GM12878 (cell line): Measurements from ENCODE around the gene KIF4B. TPM values are rescaled to one million over a fixed set of nuclear protein-coding genes. Genes with fewer than 3 reads are reported as not detected.

Experiments
- ATAC-seq: fragments of 200-7000 bp; cut with Tn5 transposase; 3 replicates; pipeline ENCODE4 v1.9.1; 2020; ENCODE audit warnings: mild to moderate bottlenecking, moderate library complexity
- BruUV-seq: library from RNA; stranded (reverse); fragments of 400-500 nt; replicated peaks from 2 replicates; lab custom pipeline; 2021; lab: Mats Ljungman, UMichigan
- CTCF ChIA-PET: fragments of 300-600 bp; sonication (Branson Sonifier 250); formaldehyde crosslinking; extraction: SDS; loops from one replicate; lab custom pipeline; 2021; ENCODE audit warnings: inconsistent platforms; lab: Yijun Ruan, JAX
- POLR2A ChIA-PET: fragments of 350-600 bp; formaldehyde crosslinking; extraction: SDS; loops from one replicate; lab custom pipeline; 2021; ENCODE audit warnings: inconsistent platforms; lab: Charles Lee
- RAD21 ChIA-PET: fragments of 300-600 bp; sonication (Branson Sonifier 250); formaldehyde crosslinking; loops from one replicate; lab custom pipeline; 2023; ENCODE audit warnings: antibody characterized with exemption; ENCODE audit not compliant: unreplicated experiment; lab: Charles Lee
- SMC1A ChIA-PET: fragments of 300-600 bp; sonication (Branson Sonifier 250); formaldehyde crosslinking; loops from one replicate; lab custom pipeline; 2023; ENCODE audit not compliant: unreplicated experiment, uncharacterized antibody; lab: Charles Lee
- DNase-seq: peaks from one replicate; pipeline ENCODE4 v3.0.0-alpha.2; 2011; ENCODE audit warnings: low read depth, low spot score
- FAIRE-seq: peaks from 3 replicates; lab custom pipeline; 2011; peaks lifted over from hg19 to GRCh38; lab: Jason Lieb, UNC
- H2AFZ ChIP-seq: 2 replicates; pipeline ENCODE4 v1.6.0; 2011; ENCODE audit warnings: low read depth, low read length, control low read depth; ENCODE audit not compliant: control insufficient read depth
- H3K27ac ChIP-seq: 2 replicates; pipeline ENCODE4 v1.5.1; 2011; ENCODE audit warnings: control low read depth; ENCODE audit not compliant: control insufficient read depth, insufficient read depth
- H3K27me3 ChIP-seq, 2 experiments: replicated peaks in 1 of 2; 2 replicates each; pipeline versions ENCODE4 v1.6.0 to v1.6.1; 2011; ENCODE audit warnings: low read length in 1 of 2; ENCODE audit not compliant: control insufficient read depth in 2 of 2, insufficient read depth in 2 of 2
- H3K36me3 ChIP-seq, 2 experiments: 2 replicates each; pipeline ENCODE4 v1.5.1; 2011; ENCODE audit warnings: low read length in 1 of 2; ENCODE audit not compliant: control insufficient read depth in 2 of 2, insufficient read depth in 2 of 2
- H3K4me1 ChIP-seq: 2 replicates; pipeline ENCODE4 v1.6.1; 2011; ENCODE audit warnings: mild to moderate bottlenecking, low read length, moderate library complexity, mixed read lengths; ENCODE audit not compliant: control insufficient read depth, insufficient read depth
- H3K4me2 ChIP-seq: 2 replicates; pipeline ENCODE4 v1.6.0; 2011; ENCODE audit warnings: control low read depth; ENCODE audit not compliant: control insufficient read depth, insufficient read depth
- H3K4me3 ChIP-seq: fragments of 200-600 bp; sonication (generic); 2 replicates; pipeline ENCODE4 v1.5.1; 2016
- H3K79me2 ChIP-seq: 2 replicates; pipeline ENCODE4 v1.6.0; 2011; ENCODE audit warnings: low read length; ENCODE audit not compliant: control insufficient read depth, insufficient read depth
- H3K9ac ChIP-seq: 2 replicates; pipeline ENCODE4 v1.8.0; 2011; ENCODE audit warnings: low read length, control low read depth, mixed read lengths; ENCODE audit not compliant: control insufficient read depth, insufficient read depth
- H3K9me3 ChIP-seq: replicated peaks from 3 replicates; pipeline ENCODE4 v1.5.1; 2011; ENCODE audit warnings: mild to moderate bottlenecking, low read length; ENCODE audit not compliant: control insufficient read depth, insufficient read depth
- H4K20me1 ChIP-seq: 2 replicates; pipeline ENCODE4 v1.6.0; 2011; ENCODE audit not compliant: control insufficient read depth, insufficient read depth
- CTCF ChIP-seq, 3 experiments: IDR thresholded peaks in 2 of 3; conservative IDR thresholded peaks in 1 of 3; 2 replicates each; pipeline ENCODE4 v1.5.1; 2011; ENCODE audit warnings: low read depth in 3 of 3, low read length in 3 of 3, mild to moderate bottlenecking in 3 of 3, control low read depth in 2 of 3, moderate library complexity in 2 of 3, inconsistent platforms in 1 of 3, mixed read lengths in 1 of 3; ENCODE audit not compliant: control insufficient read depth in 2 of 3, insufficient read depth in 1 of 3; ENCODE audit errors: extremely low read depth in 1 of 3
- EED ChIP-seq: sonication (generic); IDR thresholded peaks from 2 replicates; pipeline ENCODE4 v1.6.1; 2016; ENCODE audit warnings: antibody characterized with exemption, low read depth
- NBN ChIP-seq: fragments of 450-650 bp; IDR thresholded peaks from 2 replicates; pipeline ENCODE4 v1.6.1; 2016
- PBX3 ChIP-seq: IDR thresholded peaks from 2 replicates; pipeline ENCODE4 v1.6.1; 2011; ENCODE audit warnings: mild to moderate bottlenecking, low read depth, low read length, moderate library complexity; ENCODE audit not compliant: insufficient replicate concordance
- RCOR1 ChIP-seq: conservative IDR thresholded peaks from 2 replicates; pipeline ENCODE4 v1.6.1; 2012; ENCODE audit warnings: low read depth, low read length, improper control_type of control experiment
- RELB ChIP-seq: fragments of 450-650 bp; IDR thresholded peaks from 2 replicates; pipeline ENCODE4 v1.6.1; 2017; ENCODE audit warnings: low read depth, mild to moderate bottlenecking, moderate library complexity
- WGBS: methylation state at CpG from one replicate; pipeline ENCODE4 v1.1.6; 2016; ENCODE audit warnings: low lambda C conversion rate; ENCODE audit not compliant: insufficient replicate concordance, insufficient coverage; ENCODE audit errors: missing lambda C conversion rate; 5-methylcytosine and 5-hydroxymethylcytosine counted together
- in situ Hi-C: fragments of 300-500 bp; cut with MboI; formaldehyde crosslinking; loops from 9 replicates; pipeline ENCODE4 v1.14.3; 2018; ENCODE audit warnings: mixed read lengths
- intact Hi-C: fragments of 100-400 bp; cut with micrococcal nuclease; formaldehyde crosslinking; loops from one replicate; pipeline ENCODE4 v1.14.2; 2022; ENCODE audit not compliant: unreplicated experiment
- polyA plus RNA-seq, 11 experiments: library from polyadenylated mRNA; depleted of rRNA in 4 of 11; unstranded in 6 of 11; stranded (reverse) in 5 of 11; fragments of >200 nt; fragmentation: Nextera tagmentation in 4 of 11; fragmentation: Illumina TruSeq in 1 of 11; extraction: Ambion mirVana in 4 of 11; extraction: Trizol in 1 of 11; gene quantifications; 1 replicate in 1 of 11; 2 replicates in 10 of 11; pipeline versions ENCODE4 v1.2.1 to v1.2.3, GENCODE V29; 2011 to 2016; ENCODE audit warnings: inconsistent platforms in 2 of 11, missing spikeins in 2 of 11, low read depth in 1 of 11
- total RNA-seq, 4 experiments: library from RNA; depleted of rRNA in 3 of 4; stranded (reverse); fragments of >200 nt in 3 of 4; fragmentation: Illumina TruSeq in 1 of 4; extraction: Trizol in 1 of 4; gene quantifications; 2 replicates each; pipeline versions ENCODE4 v1.2.1 to v1.2.3, GENCODE V29; 2013 to 2021

Gene KIF4B
- total and polyA plus RNA-seq, 10 of the 15 experiments (the other 5 are each of a cell fraction or from before 2014, with no cell fraction given): 0.02 to 0.20 (median 0.05) TPM; not detected in 4

- H3K9ac ChIP-seq: no peak overlapping the region
- CTCF ChIA-PET: interaction anchor here (3.2 kb wide), 1 partner anchor 14 kb away, joined by 9 read pairs; no protein-coding TSS in a partner anchor
- no peak for DNase-seq
- H3K27me3 ChIP-seq: no peaks in the 10 kb centered on the region; a peak in 1 of 4 replicates
- no peak overlapping the region for H3K4me2 ChIP-seq
- 61% methylated on average over 4 of the region's 4 CpGs for WGBS
- no peaks in the 10 kb centered on the region for H3K4me1 ChIP-seq
- RAD21 ChIA-PET: no interaction called here
- H3K79me2 ChIP-seq: no peaks in the 10 kb centered on the region
- TF ChIP-seq NBN (no peak), EED (no peak), RCOR1 (no peak), CTCF (IDR thresholded peaks at IDR 0.05 in 2 of 3, conservative IDR thresholded peaks at IDR 0.05 in 1 of 3; ENCODE audit: control insufficient read depth in 2 of 3, extremely low read depth in 1 of 3, insufficient read depth in 1 of 3, low read depth in 3 of 3, low read length in 3 of 3) (no peak)
- in situ Hi-C loops (no loop called here), intact Hi-C loops (no loop called here)
- no peak for FAIRE-seq
- no peak overlapping the region for H2AFZ ChIP-seq
- no peak overlapping the region for H3K4me3 ChIP-seq
- BruUV-seq: no TSS peak
- no peaks in the 10 kb centered on the region for H3K36me3 ChIP-seq
- SMC1A ChIA-PET: no interaction called here
- no peaks in the 10 kb centered on the region for H3K9me3 ChIP-seq
- H3K27ac ChIP-seq: no peak overlapping the region
- no peaks in the 10 kb centered on the region for H4K20me1 ChIP-seq
- POLR2A ChIA-PET: no interaction called here
- ATAC-seq: no peak
Observed at GRCh38 chr5:154986151-154986550, 27.4 kb upstream of the KIF4B start.

- ChIA-PET POLR2A (no interaction called here), RAD21 (no interaction called here), CTCF (no interaction called here), SMC1A (no interaction called here)
- in situ Hi-C loops: no loop called here
- DNase-seq (no peak), ATAC-seq (no peak), FAIRE-seq (no peak)
- no peaks in the 10 kb centered on the region; a peak in 1 of 4 replicates for H3K27me3 ChIP-seq
- H3K4me3 ChIP-seq: no peak overlapping the region
- H3K4me1 ChIP-seq: no peaks in the 10 kb centered on the region
- H3K27ac ChIP-seq: no peak overlapping the region
- no TSS peak for BruUV-seq
- no peaks in the 10 kb centered on the region for H3K36me3 ChIP-seq
- H3K9me3 ChIP-seq: no peaks in the 10 kb centered on the region
- no peak overlapping the region for H2AFZ ChIP-seq
- TF ChIP-seq CTCF (IDR thresholded peaks at IDR 0.05 in 2 of 3, conservative IDR thresholded peaks at IDR 0.05 in 1 of 3; ENCODE audit: control insufficient read depth in 2 of 3, extremely low read depth in 1 of 3, insufficient read depth in 1 of 3, low read depth in 3 of 3, low read length in 3 of 3) (no peak), PBX3 (no peak), RELB (no peak)
- no peaks in the 10 kb centered on the region for H3K79me2 ChIP-seq
- no peaks in the 10 kb centered on the region for H4K20me1 ChIP-seq
- intact Hi-C loops: no loop called here
- WGBS: 24% methylated on average over 2 of the region's 2 CpGs
- no peak overlapping the region for H3K4me2 ChIP-seq
- no peak overlapping the region for H3K9ac ChIP-seq
Observed at GRCh38 chr5:154989626-154990025, 23.9 kb upstream of the KIF4B start.
